NCI-H510A (cell line): Measurements from ENCODE around the gene CCDC15.

ENCODE experiments used
- DNase-seq: peaks from one replicate; lab custom pipeline; 2025; lab: John Stamatoyannopoulos, UW

CCDC15 gene

GRCh38 chr11:125068368-125068767 is 114.4 kb downstream of the CCDC15 start:
- no peak for DNase-seq

DNA sequence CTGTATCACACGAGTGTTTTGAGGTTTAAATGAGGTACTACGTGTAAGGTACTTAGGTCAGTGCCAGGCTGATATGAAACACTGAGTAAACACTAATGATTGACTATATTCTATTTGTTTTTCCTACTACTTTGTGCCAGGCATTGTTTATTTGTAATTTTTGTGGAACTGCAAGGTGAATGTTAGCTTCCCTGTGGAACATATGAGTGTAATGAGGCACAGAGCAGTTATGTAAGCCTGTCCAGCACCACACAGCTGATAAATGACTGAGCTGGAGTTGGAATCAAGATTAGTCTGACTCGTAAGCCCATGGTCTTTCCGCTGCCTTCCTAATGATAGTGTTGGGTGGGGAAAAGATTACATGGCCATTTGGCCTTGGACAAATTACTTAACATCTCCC is 115.0 kb downstream of the CCDC15 start:
- DNase-seq = no peak

- no peak for DNase-seq
These were observed 115.8 kb downstream of the CCDC15 start for GRCh38 chr11:125069796-125070195.

GRCh38 chr11:125070699-125071254 is 116.8 kb downstream of the CCDC15 start:
- DNase-seq = no peak

GRCh38 chr11:125071435-125071834 is 117.4 kb downstream of the CCDC15 start:
- DNase-seq = no peak

DNA sequence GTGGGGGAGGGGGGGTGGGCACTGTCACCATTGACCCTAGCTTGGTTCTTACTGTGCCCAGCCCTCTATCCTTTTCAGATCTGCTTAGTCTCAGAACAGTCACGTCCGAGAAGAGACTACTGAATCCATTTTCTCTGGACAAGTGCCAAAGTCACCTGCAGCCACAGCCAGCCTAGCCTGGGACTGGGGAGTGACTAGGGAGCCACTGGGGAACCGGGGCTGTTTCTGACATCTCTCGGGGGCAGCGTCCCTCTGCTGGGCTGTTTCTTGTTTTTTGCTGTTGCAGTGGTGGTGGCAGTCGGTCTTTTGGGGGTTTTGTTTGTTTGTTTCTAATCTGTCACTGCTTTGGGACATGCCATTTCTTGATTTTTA is 117.8 kb downstream of the CCDC15 start:
- no peak for DNase-seq

DNA sequence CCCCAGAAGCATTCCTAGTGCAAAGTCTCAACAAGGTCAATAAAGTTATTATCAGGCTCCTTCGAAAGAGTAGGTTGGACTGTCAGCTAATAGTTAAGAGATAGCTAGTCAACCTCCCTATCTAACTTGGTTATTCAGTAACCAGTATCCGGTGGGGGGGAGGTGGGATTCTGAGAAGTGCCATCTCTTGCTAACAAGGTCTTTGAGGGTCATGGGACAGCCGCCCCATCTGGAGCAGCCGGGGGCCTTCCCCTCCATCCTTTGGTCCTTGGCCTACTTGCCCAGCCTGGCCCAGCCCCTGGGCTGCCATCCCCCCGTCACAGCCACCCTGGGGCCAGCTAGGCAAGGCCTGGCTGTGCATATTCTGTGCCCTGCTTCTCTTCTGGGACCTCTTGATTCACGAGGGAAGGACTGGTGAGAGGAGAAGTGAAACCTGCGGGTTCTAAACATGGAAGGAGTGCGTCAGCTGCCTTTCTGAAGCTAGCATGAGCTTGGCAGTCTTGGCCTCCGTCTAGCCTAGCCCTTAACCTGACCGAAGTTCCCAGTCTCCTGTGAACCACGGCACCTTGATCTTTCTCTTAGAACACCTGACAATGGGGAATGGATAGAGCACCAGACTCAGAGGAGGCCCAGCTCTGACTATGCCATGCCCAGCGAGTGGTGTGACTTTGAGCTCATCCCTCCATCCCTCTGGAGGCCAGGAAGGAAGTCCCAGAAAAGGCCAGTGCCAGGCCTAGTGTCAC is 118.4 kb downstream of the CCDC15 start:
- no peak for DNase-seq

GRCh38 chr11:125072961-125073590 is 119.1 kb downstream of the CCDC15 start:
- DNase-seq = no peak

DNA sequence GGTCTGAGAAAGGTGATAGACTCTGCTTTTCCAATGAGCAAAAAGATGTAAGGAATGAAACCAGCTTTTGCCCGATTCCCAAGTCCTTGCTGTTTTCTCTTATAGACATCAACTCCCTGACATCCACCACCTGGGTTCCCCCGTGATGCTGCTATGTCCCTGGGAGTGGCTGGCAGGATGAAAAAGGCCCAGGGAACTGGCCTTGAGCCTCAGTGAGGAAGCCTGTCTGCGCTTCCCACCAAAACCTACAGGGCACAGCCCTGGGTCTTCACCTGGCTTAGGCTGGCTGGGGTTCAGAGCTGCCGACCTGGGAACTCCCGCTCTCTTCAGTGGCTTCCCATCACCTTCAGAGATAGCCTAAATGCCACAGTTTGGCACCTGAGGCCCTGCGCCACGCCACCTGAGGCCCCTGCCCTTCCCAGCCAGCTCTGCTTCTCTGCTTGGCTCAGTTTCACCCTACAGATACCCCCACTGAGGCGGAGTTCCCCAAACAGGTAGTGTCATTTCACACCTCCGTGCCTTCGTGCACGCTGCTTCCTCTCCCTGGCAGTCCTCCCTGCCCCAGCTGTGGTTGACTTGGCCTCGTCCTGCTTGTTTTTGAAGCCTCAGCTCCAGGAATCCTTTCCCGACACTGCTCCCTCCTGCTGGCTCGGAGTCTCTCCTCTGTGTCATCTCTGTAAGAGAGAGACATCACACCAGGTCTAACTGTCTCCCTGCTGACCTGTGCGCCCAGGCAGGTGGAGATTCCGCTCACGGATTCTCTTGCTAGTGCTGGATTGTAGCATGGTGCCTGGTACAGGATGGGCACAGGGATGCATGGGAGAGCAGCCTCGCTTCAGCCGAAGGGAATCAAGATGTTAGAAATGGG is 119.8 kb downstream of the CCDC15 start:
- DNase-seq = no peak

GRCh38 chr11:125074511-125075241 is 120.7 kb downstream of the CCDC15 start:
- DNase-seq = no peak

- no peak for DNase-seq
These were observed 121.2 kb downstream of the CCDC15 start for GRCh38 chr11:125075242-125075625.

DNA sequence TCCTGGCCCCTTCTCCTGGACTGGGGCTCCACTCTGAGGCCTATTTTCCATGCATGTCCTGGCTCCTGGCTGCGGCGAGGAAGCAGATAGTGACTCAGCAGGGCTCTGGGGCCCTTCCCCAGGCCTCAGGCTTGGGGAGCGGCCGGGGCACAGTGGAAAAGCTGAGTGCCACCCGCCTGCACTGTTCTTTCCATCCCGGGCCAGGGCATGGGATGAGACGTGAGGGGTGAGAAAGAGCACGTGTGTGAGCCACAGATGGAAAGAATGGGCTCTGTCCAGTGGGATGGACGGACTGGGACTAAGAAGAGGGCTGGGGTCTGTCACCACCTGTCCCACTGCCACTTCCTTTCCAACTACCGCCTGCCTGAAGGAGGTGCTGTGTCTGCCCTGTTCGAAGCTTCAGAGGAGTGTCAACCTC is 121.9 kb downstream of the CCDC15 start:
- DNase-seq = no peak

DNA sequence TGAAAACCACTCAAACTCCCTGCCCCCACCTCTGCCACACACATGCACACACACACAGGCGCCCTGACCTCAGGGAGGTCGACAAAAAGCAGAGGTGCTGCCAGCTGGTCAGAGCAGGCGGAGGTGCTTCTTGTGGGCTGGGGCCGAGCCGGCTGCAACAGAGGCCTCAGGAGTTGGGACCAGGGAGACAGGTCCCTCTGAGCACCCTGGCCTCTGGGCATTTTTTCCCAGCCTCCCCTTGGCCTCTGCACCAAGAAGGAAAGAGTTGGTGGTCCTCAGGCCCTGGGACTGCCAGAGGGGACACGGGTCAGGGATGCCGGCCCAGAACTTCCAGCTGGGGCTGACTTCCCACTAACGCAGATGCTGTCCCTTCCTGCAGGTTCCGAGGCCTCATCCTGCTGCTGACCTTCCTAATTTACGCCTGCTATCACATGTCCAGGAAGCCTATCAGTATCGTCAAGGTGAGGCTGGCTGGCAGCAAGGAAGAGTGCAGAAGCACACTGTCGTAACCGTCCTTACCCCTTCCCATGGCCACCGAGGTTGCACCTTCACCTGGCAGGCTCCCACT is 122.5 kb downstream of the CCDC15 start:
- DNase-seq = no peak

- DNase-seq = no peak
These were observed 124.0 kb downstream of the CCDC15 start for GRCh38 chr11:125078016-125078415.

DNA sequence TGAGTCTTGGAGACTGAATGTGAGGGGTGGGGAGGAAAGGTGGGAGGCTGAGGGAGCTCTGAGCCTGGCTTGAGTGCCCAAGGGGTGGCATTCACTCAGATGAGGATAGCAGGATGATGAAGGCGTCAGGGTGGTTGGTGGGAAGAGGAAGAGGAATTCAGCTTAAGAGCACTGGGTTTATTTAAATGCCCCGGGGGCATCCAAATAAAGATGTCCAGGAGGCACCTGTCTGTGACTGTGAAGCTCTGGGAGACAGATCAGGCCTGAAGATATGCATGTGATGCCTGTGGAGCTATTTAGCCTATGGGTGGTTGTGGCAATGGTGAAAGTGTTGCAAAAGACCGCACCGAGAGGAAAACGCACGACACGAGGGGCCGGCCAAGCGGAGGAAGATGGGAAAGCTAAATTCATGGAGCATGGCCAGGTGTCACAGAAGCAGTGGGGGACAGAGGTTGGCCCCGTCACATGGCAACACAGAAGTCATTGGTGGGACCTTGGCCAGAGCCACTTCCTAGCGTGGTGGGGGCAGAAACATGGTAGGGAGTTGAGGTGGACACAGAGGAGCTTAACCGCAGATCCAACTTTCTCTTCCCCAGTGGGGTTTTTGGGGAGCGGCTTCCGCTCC is 124.6 kb downstream of the CCDC15 start:
- no peak for DNase-seq

- DNase-seq = no peak
These were observed 125.3 kb downstream of the CCDC15 start for GRCh38 chr11:125079151-125079877.

DNA sequence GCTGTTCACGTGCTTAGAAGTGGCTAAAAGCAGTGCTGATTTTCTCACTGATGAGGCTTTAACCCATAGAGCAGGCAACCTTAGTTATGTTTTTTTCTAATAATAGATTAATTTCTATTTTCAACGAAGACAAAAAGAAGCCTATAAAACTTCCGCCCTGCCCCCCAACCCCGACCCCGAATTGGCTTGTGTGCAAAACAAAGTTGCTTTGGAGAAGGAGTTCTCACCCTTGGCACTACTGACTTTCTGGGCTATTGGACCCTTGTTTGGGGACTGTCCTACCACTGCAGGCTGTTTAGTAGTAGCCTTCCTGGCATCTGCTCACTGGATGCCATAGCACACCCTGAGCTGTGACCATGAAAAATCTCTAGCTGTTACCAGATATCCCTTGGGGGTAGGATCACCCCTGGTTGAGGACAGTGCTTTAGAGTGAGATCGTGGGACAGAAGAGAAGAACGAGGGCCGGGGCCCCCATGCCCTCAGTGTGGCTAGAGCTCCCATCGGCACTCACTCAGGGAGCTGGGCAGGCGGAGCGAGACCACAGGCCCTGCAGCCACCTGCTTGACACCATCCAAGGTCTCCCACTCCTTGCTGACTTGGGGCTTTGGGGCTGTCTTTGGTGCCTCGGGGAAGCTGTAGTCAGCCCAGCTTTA is 126.0 kb downstream of the CCDC15 start:
- DNase-seq = no peak

DNA sequence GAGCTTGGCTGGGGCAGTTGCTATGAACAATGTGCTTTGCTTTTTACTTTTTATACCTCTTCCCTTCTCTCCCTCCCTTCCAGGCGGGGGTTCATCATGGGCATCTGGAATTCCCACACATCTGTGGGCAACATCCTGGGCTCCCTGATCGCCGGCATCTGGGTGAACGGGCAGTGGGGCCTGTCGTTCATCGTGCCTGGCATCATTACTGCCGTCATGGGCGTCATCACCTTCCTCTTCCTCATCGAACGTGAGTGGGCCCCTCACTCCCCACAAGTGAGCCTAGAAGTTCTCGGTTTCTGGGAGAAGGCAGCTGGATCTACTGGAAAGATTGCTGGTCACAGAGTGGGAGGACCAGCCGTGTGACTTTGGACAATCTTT is 126.5 kb downstream of the CCDC15 start:
- DNase-seq = no peak

DNA sequence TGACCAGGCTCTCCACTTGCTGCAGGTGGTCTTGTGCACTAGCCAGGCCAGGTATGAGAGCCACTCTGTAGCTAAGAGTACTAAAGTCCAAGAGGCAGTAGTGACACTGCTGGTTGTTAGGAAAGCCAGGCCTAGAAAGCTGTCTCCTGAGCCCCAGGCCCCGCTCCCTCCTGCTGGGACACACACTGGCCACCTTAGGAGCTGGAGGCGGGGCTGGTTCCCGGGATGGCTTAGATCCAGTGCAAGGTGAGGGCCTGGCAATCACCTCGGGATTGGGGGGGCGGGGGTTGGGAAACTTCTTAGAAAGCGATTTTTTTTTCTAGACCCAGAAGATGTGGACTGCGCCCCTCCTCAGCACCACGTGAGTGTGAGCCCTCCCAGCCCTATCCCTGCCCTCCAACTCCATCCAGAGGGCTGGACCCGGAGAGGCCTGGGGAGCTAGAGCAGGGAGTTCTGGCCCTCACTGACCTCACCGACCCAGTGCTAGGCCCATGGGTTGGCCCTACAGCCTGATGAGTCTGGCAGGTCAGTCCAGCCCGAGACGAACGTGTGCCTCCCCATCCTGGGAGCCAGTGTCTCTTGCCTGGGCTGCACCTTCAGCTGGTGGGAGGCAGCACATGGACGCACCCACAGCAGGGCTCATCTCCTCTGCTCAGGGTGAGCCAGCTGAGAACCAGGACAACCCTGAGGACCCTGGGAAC is 127.2 kb downstream of the CCDC15 start:
- no peak for DNase-seq
